Subcutaneous adipose tissue (tissue), 4 donors: Measurements from ENCODE around the gene CDK11B. TPM values are rescaled to one million over a fixed set of nuclear protein-coding genes. Genes with fewer than 3 reads are reported as not detected.

Source experiments
- total RNA-seq, 4 donors: library from RNA; depleted of rRNA; stranded (reverse); fragments of >200 nt; gene quantifications; one replicate each; pipeline ENCODE4 v1.1.0, GENCODE V29; 2016
- TF ChIP-seq, protein P1 (sequence below): fragments of 450-650 bp; IDR thresholded peaks from one replicate; pipeline ENCODE4 v1.5.1; 2016; ENCODE audit warnings: low read depth, mild to moderate bottlenecking, control low read depth, antibody characterized with exemption, moderate library complexity

CDK11B gene
- total RNA-seq, 4 donors from 2014 or later: 14.4 to 30.0 (median 20.4) TPM

- TF ChIP-seq, protein P1, sequence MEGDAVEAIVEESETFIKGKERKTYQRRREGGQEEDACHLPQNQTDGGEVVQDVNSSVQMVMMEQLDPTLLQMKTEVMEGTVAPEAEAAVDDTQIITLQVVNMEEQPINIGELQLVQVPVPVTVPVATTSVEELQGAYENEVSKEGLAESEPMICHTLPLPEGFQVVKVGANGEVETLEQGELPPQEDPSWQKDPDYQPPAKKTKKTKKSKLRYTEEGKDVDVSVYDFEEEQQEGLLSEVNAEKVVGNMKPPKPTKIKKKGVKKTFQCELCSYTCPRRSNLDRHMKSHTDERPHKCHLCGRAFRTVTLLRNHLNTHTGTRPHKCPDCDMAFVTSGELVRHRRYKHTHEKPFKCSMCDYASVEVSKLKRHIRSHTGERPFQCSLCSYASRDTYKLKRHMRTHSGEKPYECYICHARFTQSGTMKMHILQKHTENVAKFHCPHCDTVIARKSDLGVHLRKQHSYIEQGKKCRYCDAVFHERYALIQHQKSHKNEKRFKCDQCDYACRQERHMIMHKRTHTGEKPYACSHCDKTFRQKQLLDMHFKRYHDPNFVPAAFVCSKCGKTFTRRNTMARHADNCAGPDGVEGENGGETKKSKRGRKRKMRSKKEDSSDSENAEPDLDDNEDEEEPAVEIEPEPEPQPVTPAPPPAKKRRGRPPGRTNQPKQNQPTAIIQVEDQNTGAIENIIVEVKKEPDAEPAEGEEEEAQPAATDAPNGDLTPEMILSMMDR: no peak
Measured at GRCh38 chr1:1613509-1614082, 45.2 kb downstream of the CDK11B start.

DNA sequence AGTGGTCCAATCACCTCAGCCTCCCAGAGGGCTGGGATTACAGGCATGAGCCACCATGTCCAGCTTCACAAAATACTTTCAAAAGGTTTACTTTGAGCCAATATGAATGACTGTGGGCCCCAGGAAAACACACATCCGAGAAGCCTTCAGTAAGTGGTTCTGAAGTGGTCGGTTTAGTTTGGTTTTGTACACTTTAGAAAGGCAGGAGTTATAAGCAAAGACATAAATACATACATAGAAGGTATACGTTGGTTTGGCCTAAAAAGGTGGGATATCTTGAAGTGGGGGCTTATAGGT lies 46.8 kb downstream of the CDK11B start:
- TF ChIP-seq, protein P1: no peak

GRCh38 chr1:1610796-1611195 lies 48.0 kb downstream of the CDK11B start:
- TF ChIP-seq, protein P1: no peak

GRCh38 chr1:1609822-1610485 lies 48.9 kb downstream of the CDK11B start:
- TF ChIP-seq, protein P1: no peak

DNA sequence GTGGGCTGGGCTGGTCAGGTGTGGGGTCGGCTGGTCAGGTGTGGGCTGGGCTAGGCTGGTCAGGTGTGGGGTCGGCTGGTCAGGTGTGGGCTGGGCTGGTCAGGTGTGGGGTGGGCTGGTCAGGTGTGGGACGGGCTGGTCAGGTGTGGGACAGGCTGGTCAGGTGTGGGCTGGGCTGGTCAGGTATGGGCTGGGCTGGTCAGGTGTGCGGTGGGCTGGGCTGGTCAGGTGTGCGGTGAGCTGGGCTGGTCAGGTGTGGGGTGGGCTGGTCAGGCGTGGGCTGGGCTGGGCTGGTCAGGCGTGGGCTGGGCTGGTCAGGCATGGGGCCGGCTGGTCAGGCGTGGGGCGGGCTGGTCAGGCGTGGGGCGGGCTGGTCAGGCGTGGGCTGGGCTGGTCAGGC lies 52.6 kb downstream of the CDK11B start:
- TF ChIP-seq, protein P1: no peak

- TF ChIP-seq, protein P1: no peak
Measured at GRCh38 chr1:1605724-1606123, 53.1 kb downstream of the CDK11B start.

- TF ChIP-seq, protein P1: no peak
Measured at GRCh38 chr1:1605034-1605591, 53.7 kb downstream of the CDK11B start.
